GM18520 (cell line): ENCODE measurements around the gene BUB1.
"Not testable (repeated sequence)": the region's sequence is repeated elsewhere in the genome, so short reads cannot be mapped to it uniquely, and the experiment has no call there.

Experiments
- ATAC-seq: cut with Tn5 transposase; IDR thresholded peaks from one replicate; pipeline ENCODE4 v1.9.1; 2021; ENCODE audit not compliant: unreplicated experiment

The BUB1 gene

GRCh38 chr2:110691612-110692258, 13.9 kb upstream of the BUB1 start:
- ATAC-seq = no peak

GRCh38 chr2:110690083-110690965, 12.5 kb upstream of the BUB1 start:
- no peak for ATAC-seq

GRCh38 chr2:110688594-110689091, 10.8 kb upstream of the BUB1 start:
- ATAC-seq = no peak

- not testable (repeated sequence) for ATAC-seq
Observed at GRCh38 chr2:110687775-110688484, 10.1 kb upstream of the BUB1 start.

- no peak for ATAC-seq
Observed at GRCh38 chr2:110682872-110683271, 5.0 kb upstream of the BUB1 start.

GRCh38 chr2:110682267-110682666, 4.4 kb upstream of the BUB1 start:
- ATAC-seq = no peak

GRCh38 chr2:110680709-110681108, 2.8 kb upstream of the BUB1 start:
- ATAC-seq = no peak

GRCh38 chr2:110679865-110680264, 2.0 kb upstream of the BUB1 start:
- ATAC-seq = no peak

- no peak for ATAC-seq
Observed at GRCh38 chr2:110679337-110679707, 1.5 kb upstream of the BUB1 start.

GRCh38 chr2:110678457-110679336, 834 bp upstream of the BUB1 start:
- no peak for ATAC-seq

- ATAC-seq = no peak
Observed at GRCh38 chr2:110677080-110677479, 783 bp downstream of the BUB1 start.

GRCh38 chr2:110675679-110676078, 2.2 kb downstream of the BUB1 start:
- peak; percentile 0 for ATAC-seq

GRCh38 chr2:110674620-110675555, 3.0 kb downstream of the BUB1 start:
- peak; percentile 85 for ATAC-seq

- no peak for ATAC-seq
Observed at GRCh38 chr2:110673201-110673600, 4.7 kb downstream of the BUB1 start.

- no peak for ATAC-seq
Observed at GRCh38 chr2:110670826-110671225, 7.0 kb downstream of the BUB1 start.

GRCh38 chr2:110669079-110669478, 8.8 kb downstream of the BUB1 start:
- no peak for ATAC-seq

GRCh38 chr2:110667071-110667470, 10.8 kb downstream of the BUB1 start:
- ATAC-seq = no peak

- no peak for ATAC-seq
Observed at GRCh38 chr2:110664135-110664534, 13.7 kb downstream of the BUB1 start.

GRCh38 chr2:110662560-110662959, 15.3 kb downstream of the BUB1 start:
- no peak for ATAC-seq

- no peak for ATAC-seq
Observed at GRCh38 chr2:110660558-110660957, 17.3 kb downstream of the BUB1 start.
